Measurements from ENCODE around the gene GPRC5D.

The GPRC5D gene

GRCh38 chr12:12933742-12934141 lies 18.2 kb downstream of the GPRC5D start:
- no peak for DNase-seq

GRCh38 chr12:12930633-12931219 lies 21.2 kb downstream of the GPRC5D start:
- DNase-seq, result no peak

- no peak for DNase-seq
Measured at GRCh38 chr12:12929696-12930095, 22.3 kb downstream of the GPRC5D start.

DNA sequence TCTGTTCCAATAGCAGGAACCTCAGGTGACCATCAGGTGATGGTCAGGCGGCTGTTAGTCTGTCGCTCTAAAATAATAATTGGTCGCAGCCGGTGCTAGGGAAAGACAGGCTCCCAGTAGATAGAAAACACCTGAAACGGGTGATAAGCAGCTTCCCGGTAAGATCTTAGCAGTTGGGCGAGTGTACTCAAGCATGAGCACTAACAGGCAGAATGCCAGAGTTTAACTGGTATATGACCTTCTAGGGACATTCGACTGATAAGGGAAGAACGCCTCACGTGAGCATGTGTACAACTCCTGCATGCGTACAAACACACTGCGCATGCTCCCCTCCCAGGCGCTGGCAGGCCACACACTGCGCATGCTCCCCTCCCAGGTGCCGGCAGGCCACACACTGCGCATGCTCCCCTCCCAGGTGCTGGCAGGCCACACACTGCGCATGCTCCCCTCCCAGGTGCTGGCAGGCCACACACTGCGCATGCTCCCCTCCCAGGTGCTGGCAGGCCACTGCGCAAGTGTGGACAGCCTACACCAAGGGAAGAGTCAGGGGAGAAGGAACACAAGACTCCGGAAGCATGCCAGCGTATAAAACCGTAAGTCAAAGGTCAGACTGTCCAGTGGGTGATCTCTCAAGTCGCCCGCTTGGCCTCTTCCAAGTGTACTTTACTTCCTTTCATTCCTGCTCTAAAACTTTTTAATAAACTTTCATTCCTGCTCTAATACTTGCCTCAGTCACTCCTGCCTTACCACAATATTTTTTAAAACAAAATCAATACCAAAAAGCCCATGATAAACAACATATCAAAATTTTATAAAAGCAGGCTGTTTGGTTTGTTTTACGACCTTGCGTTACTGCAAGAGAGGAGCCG lies 24.5 kb downstream of the GPRC5D start:
- DNase-seq, result no peak

DNA sequence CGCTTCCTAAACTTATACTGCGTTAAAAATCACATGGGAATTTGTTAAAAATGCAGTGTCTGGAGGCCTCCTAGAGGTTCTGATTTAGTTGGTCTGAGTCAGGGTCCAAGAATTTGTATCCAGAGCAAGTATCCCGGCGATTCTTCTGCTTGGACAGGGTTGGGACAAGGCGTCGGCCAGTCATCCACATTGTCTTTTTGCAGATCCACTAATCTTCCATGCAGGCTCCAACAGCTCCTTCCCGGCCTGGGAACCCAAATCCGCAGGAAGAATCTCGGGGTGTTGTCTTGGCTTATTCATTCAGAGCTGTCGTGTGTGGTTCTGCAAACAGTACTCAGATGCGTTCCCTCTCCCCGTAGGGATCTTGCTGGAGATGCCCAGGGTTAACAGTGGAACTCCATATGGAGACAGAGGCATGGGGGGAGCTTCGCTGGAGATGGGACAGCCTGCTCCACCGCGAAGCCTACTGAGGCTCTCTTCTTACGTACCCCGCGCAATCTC lies 25.3 kb downstream of the GPRC5D start:
- DNase-seq, result no peak

DNA sequence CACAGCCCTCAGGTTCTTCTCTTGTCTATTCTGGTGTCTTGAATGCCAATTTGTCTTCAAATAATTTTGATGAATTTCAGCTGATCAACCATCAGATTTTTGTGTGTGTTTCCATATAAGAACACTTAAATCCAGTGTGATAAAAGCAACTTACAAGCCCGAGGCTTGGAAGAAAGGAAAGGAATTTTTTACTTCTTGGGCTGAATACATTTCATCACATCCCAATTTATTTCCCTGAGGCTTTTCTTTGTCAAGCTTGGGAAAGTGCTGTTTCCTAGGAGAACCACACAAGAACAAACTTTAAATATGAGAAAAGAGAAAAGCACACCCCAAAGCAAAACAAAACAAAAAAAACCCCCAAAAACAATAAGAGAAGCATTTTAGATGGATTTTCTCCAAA lies 26.6 kb downstream of the GPRC5D start:
- no peak for DNase-seq

DNA sequence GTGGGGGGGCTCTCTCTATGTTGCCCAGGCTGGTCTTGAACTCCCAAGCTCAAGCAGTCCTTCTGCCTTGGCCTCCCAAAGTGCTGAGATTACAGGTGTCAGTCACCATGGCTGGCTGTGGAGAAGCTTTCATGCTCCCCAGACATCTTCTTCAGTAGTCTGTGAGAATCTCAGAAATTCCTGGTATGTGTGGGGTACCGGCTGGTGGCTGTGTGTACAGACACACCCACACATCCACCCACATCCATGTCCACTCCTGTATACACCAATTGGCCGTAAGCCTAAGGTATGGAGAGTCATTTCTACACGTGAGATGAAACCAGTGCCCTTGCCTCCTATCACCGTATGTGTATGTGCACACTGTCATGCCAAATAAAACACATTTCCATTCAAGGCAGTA lies 27.8 kb downstream of the GPRC5D start:
- no peak for DNase-seq

DNA sequence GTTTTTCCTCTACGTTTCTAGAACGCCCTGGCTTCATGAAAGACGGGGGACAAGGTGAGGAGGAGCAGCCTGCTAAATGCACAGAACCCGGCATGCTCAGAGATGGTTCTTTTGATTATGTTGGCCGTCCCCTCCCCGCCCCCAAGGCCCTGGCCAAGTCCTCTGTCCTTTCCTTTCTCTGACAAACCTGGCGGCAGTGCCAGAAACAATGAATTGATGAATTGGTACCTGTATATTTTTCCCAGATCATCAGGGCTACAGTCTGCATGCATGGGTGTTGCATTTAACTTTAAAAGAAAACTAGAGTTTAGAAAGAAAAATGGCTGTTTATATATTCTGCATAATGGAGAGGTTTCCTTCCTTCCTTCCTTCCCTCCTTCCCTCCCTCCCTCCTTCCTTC lies 29.0 kb downstream of the GPRC5D start:
- no peak for DNase-seq

- no peak for DNase-seq
Measured at GRCh38 chr12:12922191-12922616, 29.8 kb downstream of the GPRC5D start.

DNA sequence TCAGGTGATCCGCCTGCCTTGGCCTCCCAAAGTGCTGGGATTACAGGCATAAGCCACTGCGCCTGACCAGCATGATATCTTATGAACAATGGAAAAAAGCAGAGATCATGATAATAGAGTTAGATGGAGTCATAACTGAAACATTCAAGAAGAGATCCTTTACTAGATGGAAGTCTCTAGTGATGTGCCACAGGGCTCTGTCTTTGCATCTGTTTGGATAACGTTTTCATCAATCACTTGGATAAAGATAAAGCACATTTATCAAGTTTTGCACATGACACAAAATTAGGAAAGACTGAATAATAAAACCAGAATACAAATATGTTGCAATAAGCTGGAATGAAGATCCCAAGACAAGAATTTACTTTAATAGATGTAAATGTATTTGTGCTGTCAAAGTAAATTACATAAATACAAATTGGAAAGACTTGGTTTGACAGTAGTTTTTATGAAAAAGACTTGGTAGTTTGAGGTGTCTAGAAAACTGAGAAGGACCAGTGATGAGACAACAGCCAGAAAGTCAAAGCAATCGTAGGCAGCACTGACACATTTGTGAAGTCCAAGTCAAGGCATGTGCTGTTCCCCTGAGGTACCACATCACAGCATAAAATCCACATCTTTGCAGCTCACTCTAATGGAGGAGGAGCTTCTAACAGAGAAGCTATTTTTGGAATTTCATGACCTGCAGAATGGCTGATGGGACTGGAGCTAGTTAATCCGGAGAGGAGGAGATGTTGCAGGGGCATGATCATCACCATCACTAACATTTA lies 32.1 kb downstream of the GPRC5D start:
- DNase-seq, result no peak

- no peak for DNase-seq
Measured at GRCh38 chr12:12918781-12919389, 33.1 kb downstream of the GPRC5D start.

GRCh38 chr12:12917517-12917916 lies 34.5 kb downstream of the GPRC5D start:
- no peak for DNase-seq

- DNase-seq, result no peak
Measured at GRCh38 chr12:12916135-12916944, 35.6 kb downstream of the GPRC5D start.

GRCh38 chr12:12915656-12916055 lies 36.3 kb downstream of the GPRC5D start:
- no peak for DNase-seq

GRCh38 chr12:12912711-12913110 lies 39.3 kb downstream of the GPRC5D start:
- DNase-seq, result no peak

DNA sequence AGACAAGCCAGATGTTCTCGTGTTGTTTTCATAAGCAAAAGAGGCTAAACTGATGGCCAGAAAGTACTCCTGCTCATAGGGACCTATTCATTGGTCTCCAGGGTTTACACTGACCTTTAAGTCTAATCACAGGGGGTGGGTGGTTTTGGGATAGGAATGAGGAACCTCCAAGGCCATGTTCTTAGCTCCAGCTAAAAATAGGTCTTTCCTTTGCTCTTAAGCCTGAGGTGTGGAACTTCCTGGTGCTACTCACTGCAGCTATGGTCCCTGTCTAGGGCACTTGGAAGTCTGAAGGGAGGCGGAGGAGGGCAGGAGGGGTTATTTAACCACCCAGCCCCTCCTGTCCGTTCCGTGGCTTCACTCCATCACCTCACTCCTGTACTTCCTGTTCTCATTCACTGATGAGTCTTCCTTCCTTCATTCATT lies 42.0 kb downstream of the GPRC5D start:
- DNase-seq, result no peak

DNA sequence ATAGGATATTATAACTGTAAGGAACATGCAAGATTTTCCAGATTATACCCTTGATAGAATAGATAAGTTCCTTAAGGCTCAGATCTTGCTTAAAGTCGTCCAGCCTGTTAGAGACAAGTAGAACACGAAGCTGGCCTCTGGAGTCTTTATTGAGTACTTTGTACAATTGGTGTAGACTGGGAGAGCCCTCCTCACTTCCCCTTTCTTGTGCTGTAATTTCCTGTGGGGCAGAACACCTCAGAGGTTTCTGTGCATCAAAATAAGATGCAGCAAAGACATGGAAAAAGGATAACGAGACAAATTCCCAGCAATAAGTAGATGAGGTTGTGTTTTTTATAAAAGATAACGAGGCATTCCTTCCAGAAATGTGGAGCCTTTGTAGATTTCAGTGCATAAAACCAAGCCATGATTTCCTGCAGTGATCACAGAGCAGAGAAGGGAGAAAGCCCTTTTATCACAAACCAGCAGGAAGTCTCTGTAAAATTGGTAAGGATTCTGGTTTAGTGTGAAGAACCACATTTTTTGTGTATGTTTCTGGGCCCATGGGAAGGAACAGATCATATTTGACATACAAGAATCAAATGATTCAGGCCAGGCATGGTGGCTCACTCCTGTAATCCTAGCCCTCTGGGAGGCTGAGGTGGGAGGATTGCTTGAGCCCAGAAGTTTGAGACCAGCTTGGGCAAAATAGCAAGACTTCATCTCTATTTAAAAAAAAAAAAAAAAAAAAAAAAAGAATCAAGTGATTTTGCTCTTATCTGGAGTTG lies 42.6 kb downstream of the GPRC5D start:
- DNase-seq, result no peak

DNA sequence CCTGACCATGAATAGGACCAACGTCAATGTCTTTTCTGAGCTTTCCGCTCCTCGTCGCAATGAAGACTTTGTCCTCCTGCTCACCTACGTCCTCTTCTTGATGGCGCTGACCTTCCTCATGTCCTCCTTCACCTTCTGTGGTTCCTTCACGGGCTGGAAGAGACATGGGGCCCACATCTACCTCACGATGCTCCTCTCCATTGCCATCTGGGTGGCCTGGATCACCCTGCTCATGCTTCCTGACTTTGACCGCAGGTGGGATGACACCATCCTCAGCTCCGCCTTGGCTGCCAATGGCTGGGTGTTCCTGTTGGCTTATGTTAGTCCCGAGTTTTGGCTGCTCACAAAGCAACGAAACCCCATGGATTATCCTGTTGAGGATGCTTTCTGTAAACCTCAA lies 43.3 kb downstream of the GPRC5D start:
- DNase-seq, result no peak

DNA sequence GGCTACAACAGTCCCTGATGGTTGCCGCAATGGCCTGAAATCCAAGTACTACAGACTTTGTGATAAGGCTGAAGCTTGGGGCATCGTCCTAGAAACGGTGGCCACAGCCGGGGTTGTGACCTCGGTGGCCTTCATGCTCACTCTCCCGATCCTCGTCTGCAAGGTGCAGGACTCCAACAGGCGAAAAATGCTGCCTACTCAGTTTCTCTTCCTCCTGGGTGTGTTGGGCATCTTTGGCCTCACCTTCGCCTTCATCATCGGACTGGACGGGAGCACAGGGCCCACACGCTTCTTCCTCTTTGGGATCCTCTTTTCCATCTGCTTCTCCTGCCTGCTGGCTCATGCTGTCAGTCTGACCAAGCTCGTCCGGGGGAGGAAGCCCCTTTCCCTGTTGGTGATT lies 43.7 kb downstream of the GPRC5D start:
- no peak for DNase-seq

DNA sequence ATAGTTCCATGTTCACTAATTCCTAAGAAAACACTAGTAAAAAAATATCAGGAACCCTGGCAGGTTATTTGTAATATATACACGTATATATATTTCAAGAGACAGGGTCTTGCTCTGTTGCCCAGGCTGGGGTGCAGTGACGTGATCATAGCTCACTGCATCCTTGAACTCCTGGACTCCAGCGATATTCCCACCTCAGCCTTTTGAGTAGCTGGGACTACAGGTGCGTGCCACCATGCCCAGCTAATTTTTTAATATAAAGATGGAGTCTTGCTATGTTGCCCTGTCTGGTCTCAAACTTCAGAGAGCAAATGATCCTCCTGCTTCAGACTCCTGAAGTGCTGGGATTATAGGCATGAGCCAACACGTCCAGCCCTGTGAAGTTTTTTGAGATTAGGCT lies 44.4 kb downstream of the GPRC5D start:
- DNase-seq, result no peak

Measured in activated gamma-delta T cell (primary cell).